HUES64 (cell line): ENCODE data around the gene BTNL9. TPM values are rescaled to one million over a fixed set of nuclear protein-coding genes. Genes with fewer than 3 reads are reported as not detected.
"Not testable (repeated sequence)": the region's sequence is repeated elsewhere in the genome, so short reads cannot be mapped to it uniquely, and the experiment has no call there.

ENCODE experiments used
- H3K27ac ChIP-seq: 2 replicates; pipeline ENCODE4 v1.7.0; 2013; ENCODE audit warnings: low read depth, low read length, inconsistent platforms
- H3K27me3 ChIP-seq: 2 replicates; pipeline ENCODE4 v1.6.1; 2013; ENCODE audit warnings: mild to moderate bottlenecking, low read length; ENCODE audit not compliant: insufficient read depth
- H3K36me3 ChIP-seq: 2 replicates; pipeline ENCODE4 v1.6.1; 2013; ENCODE audit warnings: mild to moderate bottlenecking, low read length; ENCODE audit not compliant: insufficient read depth
- H3K4me1 ChIP-seq: 2 replicates; pipeline ENCODE4 v1.6.1; 2013; ENCODE audit warnings: mild to moderate bottlenecking, low read length, moderate library complexity; ENCODE audit not compliant: insufficient read depth
- H3K4me3 ChIP-seq: 2 replicates; pipeline ENCODE4 v1.5.1; 2013; ENCODE audit warnings: mild to moderate bottlenecking, low read length, moderate library complexity
- H3K9ac ChIP-seq: 2 replicates; pipeline ENCODE4 v1.6.1; 2013; ENCODE audit warnings: mild to moderate bottlenecking, low read depth, low read length
- H3K9me3 ChIP-seq: 2 replicates; pipeline ENCODE4 v1.6.1; 2013; ENCODE audit warnings: low read depth, low read length; ENCODE audit not compliant: insufficient read depth
- WGBS: fragments of 150-250, 120-280 bp; methylation state at CpG from one replicate; pipeline ENCODE4 v1.1.7; 2013; ENCODE audit warnings: missing lambda C conversion rate; 5-methylcytosine and 5-hydroxymethylcytosine counted together
- polyA plus RNA-seq, 2 experiments: library from polyadenylated mRNA; stranded (reverse); fragments of 50-300 nt; gene quantifications; one replicate each; pipeline ENCODE4 v1.2.3, GENCODE V29; 2013

The BTNL9 gene
- polyA plus RNA-seq (2013, experiment 1 of 2), result 0.45 TPM
- 0.51 TPM for polyA plus RNA-seq (2013, experiment 2 of 2)

- Histone ChIP-seq H3K27ac (no peak within 1 kb of the TSS), H3K27me3 (no peaks in the 10 kb centered on the region; the same call in 1 of the 2 replicates), H3K4me3 (no peak within 1 kb of the TSS), H3K9ac (no peak within 1 kb of the TSS), H3K36me3 (no peaks in the 10 kb centered on the region), H3K4me1 (no peaks in the 10 kb centered on the region), H3K9me3 (peaks cover 20% of the 10 kb centered on the region; the same call in 1 of the 2 replicates)
- WGBS, result 73% methylated on average over 17 of the region's 17 CpGs
Measured at GRCh38 chr5:181039931-181040630, at the start of gene BTNL9. Gene BTNL9, plus strand, starts transcription at chr5:181040266. Its CDS starts 5,224 bp downstream, at chr5:181045490.

- Histone ChIP-seq H3K4me1 (no peaks in the 10 kb centered on the region), H3K36me3 (no peaks in the 10 kb centered on the region), H3K9ac (no peak overlapping the region), H3K9me3 (no peaks in the 10 kb centered on the region), H3K27me3 (no peaks in the 10 kb centered on the region), H3K27ac (no peak overlapping the region), H3K4me3 (no peak overlapping the region)
- 78% methylated on average over 4 of the region's 5 CpGs for WGBS
Measured at GRCh38 chr5:180990882-180991242, 49.2 kb upstream of the BTNL9 start.

GRCh38 chr5:181001947-181002346 is 38.1 kb upstream of the BTNL9 start:
- Histone ChIP-seq H3K4me3 (no peak overlapping the region), H3K27me3 (no peaks in the 10 kb centered on the region), H3K27ac (no peak overlapping the region), H3K9me3 (0 out of 2 replicates have a peak, but pooled peaks cover 9% of the 10 kb centered on the region), H3K36me3 (no peaks in the 10 kb centered on the region), H3K4me1 (no peaks in the 10 kb centered on the region), H3K9ac (no peak overlapping the region)

GRCh38 chr5:181005791-181006190 is 34.3 kb upstream of the BTNL9 start:
- H3K27me3 ChIP-seq, result no peaks in the 10 kb centered on the region
- no peak overlapping the region for H3K9ac ChIP-seq
- H3K9me3 ChIP-seq, result 0 out of 2 replicates have a peak, but pooled peaks cover 11% of the 10 kb centered on the region
- WGBS, result 84% methylated on average over 9 of the region's 9 CpGs
- H3K4me3 ChIP-seq, result no peak overlapping the region
- H3K36me3 ChIP-seq, result no peaks in the 10 kb centered on the region
- H3K27ac ChIP-seq, result no peak overlapping the region
- H3K4me1 ChIP-seq, result no peaks in the 10 kb centered on the region

GRCh38 chr5:181008136-181008535 is 31.9 kb upstream of the BTNL9 start:
- WGBS, result 82% methylated on average over 6 of the region's 6 CpGs
- Histone ChIP-seq H3K4me1 (no peaks in the 10 kb centered on the region), H3K4me3 (no peak overlapping the region), H3K9ac (no peak overlapping the region), H3K9me3 (0 out of 2 replicates have a peak, but pooled peaks cover 11% of the 10 kb centered on the region), H3K36me3 (no peaks in the 10 kb centered on the region), H3K27me3 (no peaks in the 10 kb centered on the region), H3K27ac (no peak overlapping the region)

GRCh38 chr5:181010018-181010417 is 30.0 kb upstream of the BTNL9 start:
- H3K27ac ChIP-seq, H3K9ac ChIP-seq, H3K4me1 ChIP-seq, H3K27me3 ChIP-seq, H3K36me3 ChIP-seq, H3K9me3 ChIP-seq, H3K4me3 ChIP-seq: not testable (repeated sequence)
- 81% methylated on average over 4 of the region's 4 CpGs for WGBS

GRCh38 chr5:181014654-181015053 is 25.4 kb upstream of the BTNL9 start:
- peaks cover 16% of the 10 kb centered on the region; the same call in 1 of the 2 replicates for H3K9me3 ChIP-seq
- H3K36me3 ChIP-seq, H3K4me3 ChIP-seq, H3K27ac ChIP-seq, H3K9ac ChIP-seq, H3K4me1 ChIP-seq, H3K27me3 ChIP-seq: not testable (repeated sequence)

GRCh38 chr5:181017448-181017847 is 22.6 kb upstream of the BTNL9 start:
- H3K27ac ChIP-seq, H3K4me3 ChIP-seq, H3K36me3 ChIP-seq, H3K27me3 ChIP-seq, H3K4me1 ChIP-seq, H3K9ac ChIP-seq: not testable (repeated sequence)
- WGBS, result 70% methylated on average over 3 of the region's 3 CpGs
- peaks cover 39% of the 10 kb centered on the region for H3K9me3 ChIP-seq

GRCh38 chr5:181020688-181021087 is 19.4 kb upstream of the BTNL9 start:
- Histone ChIP-seq H3K9me3 (peaks cover 57% of the 10 kb centered on the region), H3K9ac (no peak overlapping the region), H3K27me3 (no peaks in the 10 kb centered on the region), H3K27ac (no peak overlapping the region), H3K4me1 (no peaks in the 10 kb centered on the region), H3K4me3 (no peak overlapping the region), H3K36me3 (no peaks in the 10 kb centered on the region)
- WGBS, result 70% methylated on average over 3 of the region's 3 CpGs

- Histone ChIP-seq H3K4me1 (no peaks in the 10 kb centered on the region), H3K9me3 (peaks cover 49% of the 10 kb centered on the region)
- 39% methylated on average over 1 of the region's 1 CpG for WGBS
Measured at GRCh38 chr5:181024245-181025064, 15.6 kb upstream of the BTNL9 start.

GRCh38 chr5:181027452-181028031 is 12.5 kb upstream of the BTNL9 start:
- Histone ChIP-seq H3K4me3 (peak overlapping the region; percentile 32), H3K9me3 (peaks cover 33% of the 10 kb centered on the region), H3K36me3 (no peaks in the 10 kb centered on the region), H3K9ac (no peak overlapping the region), H3K4me1 (no peaks in the 10 kb centered on the region), H3K27me3 (no peaks in the 10 kb centered on the region), H3K27ac (no peak overlapping the region)
- 80% methylated on average over 10 of the region's 11 CpGs for WGBS

More at GRCh38 chr5:181024245-181025064, 15.6 kb upstream of the BTNL9 start:
- no peak overlapping the region for H3K4me3 ChIP-seq
- H3K27me3 ChIP-seq, result no peaks in the 10 kb centered on the region
- no peaks in the 10 kb centered on the region for H3K36me3 ChIP-seq
- H3K27ac ChIP-seq, result no peak overlapping the region
- H3K9ac ChIP-seq, result no peak overlapping the region
